HCT116 (cell line): ENCODE results near the gene CHRM3.

Experiments used
- CBX3 ChIP-seq: IDR thresholded peaks from 2 replicates; pipeline ENCODE4 v1.6.1; 2012; ENCODE audit warnings: low read depth
- CEBPB ChIP-seq: IDR thresholded peaks from 2 replicates; pipeline ENCODE4 v1.6.1; 2012; ENCODE audit warnings: low read depth
- EZH2 ChIP-seq: fragments of 200-600 bp; sonication (generic); IDR thresholded peaks from 2 replicates; pipeline ENCODE4 v1.6.1; 2017; ENCODE audit warnings: antibody characterized with exemption, mixed run types
- POLR2A ChIP-seq: IDR thresholded peaks from 2 replicates; pipeline ENCODE4 v1.7.0; 2011; ENCODE audit warnings: borderline replicate concordance; ENCODE audit not compliant: insufficient read depth, insufficient read length; ENCODE audit errors: extremely low read depth
- POLR2AphosphoS5 ChIP-seq: IDR thresholded peaks from 2 replicates; pipeline ENCODE4 v1.6.1; 2011; ENCODE audit warnings: mild to moderate bottlenecking, low read depth, low read length, moderate library complexity
- RAD21 ChIP-seq: IDR thresholded peaks from 2 replicates; pipeline ENCODE4 v1.6.1; 2012; ENCODE audit warnings: low read depth, mild to moderate bottlenecking
- SIN3A ChIP-seq: IDR thresholded peaks from 2 replicates; pipeline ENCODE4 v1.6.1; 2012; ENCODE audit warnings: low read depth
- SRF ChIP-seq: IDR thresholded peaks from 2 replicates; pipeline ENCODE4 v1.6.1; 2012; ENCODE audit warnings: low read depth
- TCF7L2 ChIP-seq: IDR thresholded peaks from 2 replicates; pipeline ENCODE4 v1.7.0; 2011; ENCODE audit warnings: borderline replicate concordance, inconsistent platforms; ENCODE audit not compliant: insufficient read depth, insufficient read length; ENCODE audit errors: extremely low read depth
- YY1 ChIP-seq: IDR thresholded peaks from 2 replicates; pipeline ENCODE4 v1.6.1; 2011; ENCODE audit warnings: low read length, low read depth, moderate library complexity, mild to moderate bottlenecking; ENCODE audit not compliant: insufficient replicate concordance; ENCODE audit errors: extremely low read depth
- TF ChIP-seq, protein P1 (sequence below), 3 experiments: fragments of 200-600 bp in 1 of 3; sonication (generic) in 1 of 3; IDR thresholded peaks in 2 of 3; conservative IDR thresholded peaks in 1 of 3; 2 replicates each; pipeline ENCODE4 v1.5.1; 2012 to 2017; ENCODE audit warnings: low read depth in 2 of 3, low read length in 2 of 3, antibody characterized with exemption in 1 of 3, borderline replicate concordance in 1 of 3, control low read depth in 1 of 3, mild to moderate bottlenecking in 1 of 3, mixed read lengths in 1 of 3, mixed run types in 1 of 3, moderate library complexity in 1 of 3; ENCODE audit not compliant: insufficient read depth in 1 of 3
- TF ChIP-seq, protein P2 (sequence below): IDR thresholded peaks from 2 replicates; pipeline ENCODE4 v1.6.1; 2012
- TF ChIP-seq, protein P3 (sequence below): IDR thresholded peaks from 2 replicates; pipeline ENCODE4 v1.6.1; 2012; ENCODE audit warnings: low read depth
- TF ChIP-seq, protein P4 (sequence below): IDR thresholded peaks from 2 replicates; pipeline ENCODE4 v1.6.1; 2011; ENCODE audit warnings: mild to moderate bottlenecking, low read length, moderate library complexity; ENCODE audit not compliant: insufficient replicate concordance; ENCODE audit errors: extremely low read depth

DNA sequence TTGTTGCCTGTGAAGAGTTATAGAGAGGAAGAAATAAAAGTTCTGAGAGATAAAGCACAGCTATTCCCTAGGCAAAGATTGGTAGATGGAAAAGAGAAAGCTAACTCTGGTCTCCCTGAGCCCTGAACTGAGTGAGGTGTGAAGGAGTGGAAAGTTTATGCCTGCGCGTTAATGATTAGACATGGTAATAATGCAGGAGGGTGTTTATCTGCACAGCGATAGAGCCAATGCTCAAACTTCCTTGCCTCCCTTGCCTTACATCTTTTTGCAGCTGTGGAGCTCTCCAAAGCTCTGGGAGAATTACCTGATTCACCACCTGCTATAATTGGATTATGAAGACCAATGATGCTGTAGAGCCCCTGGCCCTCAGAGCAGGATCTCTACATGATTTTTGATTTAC, 32.8 kb upstream of the CHRM3 start:
- TF ChIP-seq POLR2A, result no peak
- TF ChIP-seq SIN3A, result no peak
- TF ChIP-seq, protein P1, sequence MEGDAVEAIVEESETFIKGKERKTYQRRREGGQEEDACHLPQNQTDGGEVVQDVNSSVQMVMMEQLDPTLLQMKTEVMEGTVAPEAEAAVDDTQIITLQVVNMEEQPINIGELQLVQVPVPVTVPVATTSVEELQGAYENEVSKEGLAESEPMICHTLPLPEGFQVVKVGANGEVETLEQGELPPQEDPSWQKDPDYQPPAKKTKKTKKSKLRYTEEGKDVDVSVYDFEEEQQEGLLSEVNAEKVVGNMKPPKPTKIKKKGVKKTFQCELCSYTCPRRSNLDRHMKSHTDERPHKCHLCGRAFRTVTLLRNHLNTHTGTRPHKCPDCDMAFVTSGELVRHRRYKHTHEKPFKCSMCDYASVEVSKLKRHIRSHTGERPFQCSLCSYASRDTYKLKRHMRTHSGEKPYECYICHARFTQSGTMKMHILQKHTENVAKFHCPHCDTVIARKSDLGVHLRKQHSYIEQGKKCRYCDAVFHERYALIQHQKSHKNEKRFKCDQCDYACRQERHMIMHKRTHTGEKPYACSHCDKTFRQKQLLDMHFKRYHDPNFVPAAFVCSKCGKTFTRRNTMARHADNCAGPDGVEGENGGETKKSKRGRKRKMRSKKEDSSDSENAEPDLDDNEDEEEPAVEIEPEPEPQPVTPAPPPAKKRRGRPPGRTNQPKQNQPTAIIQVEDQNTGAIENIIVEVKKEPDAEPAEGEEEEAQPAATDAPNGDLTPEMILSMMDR (IDR thresholded peaks at IDR 0.05 in 2 of 3, conservative IDR thresholded peaks at IDR 0.05 in 1 of 3; ENCODE audit: borderline replicate concordance in 1 of 3, insufficient read depth in 1 of 3, low read depth in 2 of 3, low read length in 2 of 3), result no peak
- TF ChIP-seq, protein P2, sequence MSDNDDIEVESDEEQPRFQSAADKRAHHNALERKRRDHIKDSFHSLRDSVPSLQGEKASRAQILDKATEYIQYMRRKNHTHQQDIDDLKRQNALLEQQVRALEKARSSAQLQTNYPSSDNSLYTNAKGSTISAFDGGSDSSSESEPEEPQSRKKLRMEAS, result no peak
- no peak for TF ChIP-seq CBX3
- no peak for TF ChIP-seq TCF7L2
- no peak for TF ChIP-seq SRF
- no peak for TF ChIP-seq RAD21
- no peak for TF ChIP-seq YY1
- TF ChIP-seq, protein P3, sequence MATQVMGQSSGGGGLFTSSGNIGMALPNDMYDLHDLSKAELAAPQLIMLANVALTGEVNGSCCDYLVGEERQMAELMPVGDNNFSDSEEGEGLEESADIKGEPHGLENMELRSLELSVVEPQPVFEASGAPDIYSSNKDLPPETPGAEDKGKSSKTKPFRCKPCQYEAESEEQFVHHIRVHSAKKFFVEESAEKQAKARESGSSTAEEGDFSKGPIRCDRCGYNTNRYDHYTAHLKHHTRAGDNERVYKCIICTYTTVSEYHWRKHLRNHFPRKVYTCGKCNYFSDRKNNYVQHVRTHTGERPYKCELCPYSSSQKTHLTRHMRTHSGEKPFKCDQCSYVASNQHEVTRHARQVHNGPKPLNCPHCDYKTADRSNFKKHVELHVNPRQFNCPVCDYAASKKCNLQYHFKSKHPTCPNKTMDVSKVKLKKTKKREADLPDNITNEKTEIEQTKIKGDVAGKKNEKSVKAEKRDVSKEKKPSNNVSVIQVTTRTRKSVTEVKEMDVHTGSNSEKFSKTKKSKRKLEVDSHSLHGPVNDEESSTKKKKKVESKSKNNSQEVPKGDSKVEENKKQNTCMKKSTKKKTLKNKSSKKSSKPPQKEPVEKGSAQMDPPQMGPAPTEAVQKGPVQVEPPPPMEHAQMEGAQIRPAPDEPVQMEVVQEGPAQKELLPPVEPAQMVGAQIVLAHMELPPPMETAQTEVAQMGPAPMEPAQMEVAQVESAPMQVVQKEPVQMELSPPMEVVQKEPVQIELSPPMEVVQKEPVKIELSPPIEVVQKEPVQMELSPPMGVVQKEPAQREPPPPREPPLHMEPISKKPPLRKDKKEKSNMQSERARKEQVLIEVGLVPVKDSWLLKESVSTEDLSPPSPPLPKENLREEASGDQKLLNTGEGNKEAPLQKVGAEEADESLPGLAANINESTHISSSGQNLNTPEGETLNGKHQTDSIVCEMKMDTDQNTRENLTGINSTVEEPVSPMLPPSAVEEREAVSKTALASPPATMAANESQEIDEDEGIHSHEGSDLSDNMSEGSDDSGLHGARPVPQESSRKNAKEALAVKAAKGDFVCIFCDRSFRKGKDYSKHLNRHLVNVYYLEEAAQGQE, result no peak
- TF ChIP-seq, protein P4, sequence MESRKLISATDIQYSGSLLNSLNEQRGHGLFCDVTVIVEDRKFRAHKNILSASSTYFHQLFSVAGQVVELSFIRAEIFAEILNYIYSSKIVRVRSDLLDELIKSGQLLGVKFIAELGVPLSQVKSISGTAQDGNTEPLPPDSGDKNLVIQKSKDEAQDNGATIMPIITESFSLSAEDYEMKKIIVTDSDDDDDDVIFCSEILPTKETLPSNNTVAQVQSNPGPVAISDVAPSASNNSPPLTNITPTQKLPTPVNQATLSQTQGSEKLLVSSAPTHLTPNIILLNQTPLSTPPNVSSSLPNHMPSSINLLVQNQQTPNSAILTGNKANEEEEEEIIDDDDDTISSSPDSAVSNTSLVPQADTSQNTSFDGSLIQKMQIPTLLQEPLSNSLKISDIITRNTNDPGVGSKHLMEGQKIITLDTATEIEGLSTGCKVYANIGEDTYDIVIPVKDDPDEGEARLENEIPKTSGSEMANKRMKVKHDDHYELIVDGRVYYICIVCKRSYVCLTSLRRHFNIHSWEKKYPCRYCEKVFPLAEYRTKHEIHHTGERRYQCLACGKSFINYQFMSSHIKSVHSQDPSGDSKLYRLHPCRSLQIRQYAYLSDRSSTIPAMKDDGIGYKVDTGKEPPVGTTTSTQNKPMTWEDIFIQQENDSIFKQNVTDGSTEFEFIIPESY, result no peak
- TF ChIP-seq EZH2, result no peak
- no peak for TF ChIP-seq POLR2AphosphoS5
- no peak for TF ChIP-seq CEBPB
